ENCODE measurements around the gene TSPAN18. TPM values are rescaled to one million over a fixed set of nuclear protein-coding genes. Genes with fewer than 3 reads are reported as not detected.

The TSPAN18 gene
- total and polyA plus RNA-seq, 2 experiments from 2014 or later, result 6.0 to 10.6 TPM

GRCh38 chr11:44914105-44914504, 187.3 kb downstream of the TSPAN18 start:
- Histone ChIP-seq H3K36me3 (ENCODE audit: insufficient read depth) (no peaks in the 10 kb centered on the region), H3K9me2 (ENCODE audit: insufficient read depth) (no peaks in the 10 kb centered on the region), H3K4me2 (no peak overlapping the region), H3F3A (replicated peaks; ENCODE audit: low read depth) (0 out of 2 replicates have a peak, but pooled peaks cover 3% of the 10 kb centered on the region), H3K4me1 (ENCODE audit: insufficient read depth) (peaks cover 9% of the 10 kb centered on the region; the same call in 1 of the 2 replicates), H3K4me3 (no peak overlapping the region), H3K27ac (ENCODE audit: low read depth) (no peak overlapping the region), H4K20me1 (replicated peaks; ENCODE audit: insufficient read depth) (no peaks in the 10 kb centered on the region), H3K79me2 (replicated peaks; ENCODE audit: insufficient read depth) (no peaks in the 10 kb centered on the region), H2AFZ (no peak overlapping the region), H3K27me3 (ENCODE audit: insufficient read depth) (no peaks in the 10 kb centered on the region)
- Mint-ChIP-seq H3K9me3 (no peaks in the 10 kb centered on the region), H3K27me3 (ENCODE audit: insufficient read depth, low read depth, poor library complexity) (peaks cover 8% of the 10 kb centered on the region), H3K36me3 (ENCODE audit: low read depth) (no peaks in the 10 kb centered on the region), H3K4me3 (no peak overlapping the region), H3K4me1 (peaks cover 23% of the 10 kb centered on the region), H3K27ac (no peak overlapping the region)
- ATAC-seq (no peak), DNase-seq (ENCODE audit: low spot score) (no peak)
- TF ChIP-seq POLR2AphosphoS5 (IDR thresholded peaks at IDR 0.05; ENCODE audit: low read depth), result no peak
- no peak for TF ChIP-seq JUNB (IDR thresholded peaks at IDR 0.05; ENCODE audit: unreplicated experiment)
- TF ChIP-seq ETS1 (IDR thresholded peaks at IDR 0.05), result no peak
- TF ChIP-seq NANOG (IDR thresholded peaks at IDR 0.05; ENCODE audit: borderline replicate concordance), result no peak
- no peak for TF ChIP-seq ZNF114 (CRISPR knock-in tag; IDR thresholded peaks at IDR 0.05)
- TF ChIP-seq, protein P1, sequence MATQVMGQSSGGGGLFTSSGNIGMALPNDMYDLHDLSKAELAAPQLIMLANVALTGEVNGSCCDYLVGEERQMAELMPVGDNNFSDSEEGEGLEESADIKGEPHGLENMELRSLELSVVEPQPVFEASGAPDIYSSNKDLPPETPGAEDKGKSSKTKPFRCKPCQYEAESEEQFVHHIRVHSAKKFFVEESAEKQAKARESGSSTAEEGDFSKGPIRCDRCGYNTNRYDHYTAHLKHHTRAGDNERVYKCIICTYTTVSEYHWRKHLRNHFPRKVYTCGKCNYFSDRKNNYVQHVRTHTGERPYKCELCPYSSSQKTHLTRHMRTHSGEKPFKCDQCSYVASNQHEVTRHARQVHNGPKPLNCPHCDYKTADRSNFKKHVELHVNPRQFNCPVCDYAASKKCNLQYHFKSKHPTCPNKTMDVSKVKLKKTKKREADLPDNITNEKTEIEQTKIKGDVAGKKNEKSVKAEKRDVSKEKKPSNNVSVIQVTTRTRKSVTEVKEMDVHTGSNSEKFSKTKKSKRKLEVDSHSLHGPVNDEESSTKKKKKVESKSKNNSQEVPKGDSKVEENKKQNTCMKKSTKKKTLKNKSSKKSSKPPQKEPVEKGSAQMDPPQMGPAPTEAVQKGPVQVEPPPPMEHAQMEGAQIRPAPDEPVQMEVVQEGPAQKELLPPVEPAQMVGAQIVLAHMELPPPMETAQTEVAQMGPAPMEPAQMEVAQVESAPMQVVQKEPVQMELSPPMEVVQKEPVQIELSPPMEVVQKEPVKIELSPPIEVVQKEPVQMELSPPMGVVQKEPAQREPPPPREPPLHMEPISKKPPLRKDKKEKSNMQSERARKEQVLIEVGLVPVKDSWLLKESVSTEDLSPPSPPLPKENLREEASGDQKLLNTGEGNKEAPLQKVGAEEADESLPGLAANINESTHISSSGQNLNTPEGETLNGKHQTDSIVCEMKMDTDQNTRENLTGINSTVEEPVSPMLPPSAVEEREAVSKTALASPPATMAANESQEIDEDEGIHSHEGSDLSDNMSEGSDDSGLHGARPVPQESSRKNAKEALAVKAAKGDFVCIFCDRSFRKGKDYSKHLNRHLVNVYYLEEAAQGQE (IDR thresholded peaks at IDR 0.05; ENCODE audit: unreplicated experiment), result no peak
- TF ChIP-seq, protein P2, sequence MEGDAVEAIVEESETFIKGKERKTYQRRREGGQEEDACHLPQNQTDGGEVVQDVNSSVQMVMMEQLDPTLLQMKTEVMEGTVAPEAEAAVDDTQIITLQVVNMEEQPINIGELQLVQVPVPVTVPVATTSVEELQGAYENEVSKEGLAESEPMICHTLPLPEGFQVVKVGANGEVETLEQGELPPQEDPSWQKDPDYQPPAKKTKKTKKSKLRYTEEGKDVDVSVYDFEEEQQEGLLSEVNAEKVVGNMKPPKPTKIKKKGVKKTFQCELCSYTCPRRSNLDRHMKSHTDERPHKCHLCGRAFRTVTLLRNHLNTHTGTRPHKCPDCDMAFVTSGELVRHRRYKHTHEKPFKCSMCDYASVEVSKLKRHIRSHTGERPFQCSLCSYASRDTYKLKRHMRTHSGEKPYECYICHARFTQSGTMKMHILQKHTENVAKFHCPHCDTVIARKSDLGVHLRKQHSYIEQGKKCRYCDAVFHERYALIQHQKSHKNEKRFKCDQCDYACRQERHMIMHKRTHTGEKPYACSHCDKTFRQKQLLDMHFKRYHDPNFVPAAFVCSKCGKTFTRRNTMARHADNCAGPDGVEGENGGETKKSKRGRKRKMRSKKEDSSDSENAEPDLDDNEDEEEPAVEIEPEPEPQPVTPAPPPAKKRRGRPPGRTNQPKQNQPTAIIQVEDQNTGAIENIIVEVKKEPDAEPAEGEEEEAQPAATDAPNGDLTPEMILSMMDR (conservative IDR thresholded peaks at IDR 0.05; ENCODE audit: low read depth in 2 of 2), result no peak
- no peak for TF ChIP-seq CREB1 (CRISPR knock-in tag; IDR thresholded peaks at IDR 0.05; ENCODE audit: low read depth)
- TF ChIP-seq EZH2 (IDR thresholded peaks at IDR 0.05; ENCODE audit: low read depth, unreplicated experiment), result no peak
- no peak for TF ChIP-seq ZNF462 (CRISPR knock-in tag; IDR thresholded peaks at IDR 0.05)
- no peak for TF ChIP-seq EZH2phosphoT487 (IDR thresholded peaks at IDR 0.05; ENCODE audit: unreplicated experiment)
- no peak for TF ChIP-seq STAT1 (IDR thresholded peaks at IDR 0.05; ENCODE audit: unreplicated experiment)
- no peak for TF ChIP-seq ZNF331 (CRISPR knock-in tag; IDR thresholded peaks at IDR 0.05; ENCODE audit: low read depth)

Data from GM23338 (cell line).